GM12878 (cell line): ENCODE data around the gene ITPR2. TPM values are rescaled to one million over a fixed set of nuclear protein-coding genes. Genes with fewer than 3 reads are reported as not detected.

Source experiments
- ATAC-seq: fragments of 200-7000 bp; cut with Tn5 transposase; 3 replicates; pipeline ENCODE4 v1.9.1; 2020; ENCODE audit warnings: mild to moderate bottlenecking, moderate library complexity
- BruUV-seq: library from RNA; stranded (reverse); fragments of 400-500 nt; replicated peaks from 2 replicates; lab custom pipeline; 2021; lab: Mats Ljungman, UMichigan
- CTCF ChIA-PET: fragments of 300-600 bp; sonication (Branson Sonifier 250); formaldehyde crosslinking; extraction: SDS; loops from one replicate; lab custom pipeline; 2021; ENCODE audit warnings: inconsistent platforms; lab: Yijun Ruan, JAX
- POLR2A ChIA-PET: fragments of 350-600 bp; formaldehyde crosslinking; extraction: SDS; loops from one replicate; lab custom pipeline; 2021; ENCODE audit warnings: inconsistent platforms; lab: Charles Lee
- RAD21 ChIA-PET: fragments of 300-600 bp; sonication (Branson Sonifier 250); formaldehyde crosslinking; loops from one replicate; lab custom pipeline; 2023; ENCODE audit warnings: antibody characterized with exemption; ENCODE audit not compliant: unreplicated experiment; lab: Charles Lee
- SMC1A ChIA-PET: fragments of 300-600 bp; sonication (Branson Sonifier 250); formaldehyde crosslinking; loops from one replicate; lab custom pipeline; 2023; ENCODE audit not compliant: unreplicated experiment, uncharacterized antibody; lab: Charles Lee
- DNase-seq: peaks from one replicate; pipeline ENCODE4 v3.0.0-alpha.2; 2011; ENCODE audit warnings: low read depth, low spot score
- FAIRE-seq: peaks from 3 replicates; lab custom pipeline; 2011; peaks lifted over from hg19 to GRCh38; lab: Jason Lieb, UNC
- H2AFZ ChIP-seq: 2 replicates; pipeline ENCODE4 v1.6.0; 2011; ENCODE audit warnings: low read depth, low read length, control low read depth; ENCODE audit not compliant: control insufficient read depth
- H3K27ac ChIP-seq: 2 replicates; pipeline ENCODE4 v1.5.1; 2011; ENCODE audit warnings: control low read depth; ENCODE audit not compliant: control insufficient read depth, insufficient read depth
- H3K27me3 ChIP-seq, 2 experiments: replicated peaks in 1 of 2; 2 replicates each; pipeline versions ENCODE4 v1.6.0 to v1.6.1; 2011; ENCODE audit warnings: low read length in 1 of 2; ENCODE audit not compliant: control insufficient read depth in 2 of 2, insufficient read depth in 2 of 2
- H3K36me3 ChIP-seq, 2 experiments: 2 replicates each; pipeline ENCODE4 v1.5.1; 2011; ENCODE audit warnings: low read length in 1 of 2; ENCODE audit not compliant: control insufficient read depth in 2 of 2, insufficient read depth in 2 of 2
- H3K4me1 ChIP-seq: 2 replicates; pipeline ENCODE4 v1.6.1; 2011; ENCODE audit warnings: mild to moderate bottlenecking, low read length, moderate library complexity, mixed read lengths; ENCODE audit not compliant: control insufficient read depth, insufficient read depth
- H3K4me2 ChIP-seq: 2 replicates; pipeline ENCODE4 v1.6.0; 2011; ENCODE audit warnings: control low read depth; ENCODE audit not compliant: control insufficient read depth, insufficient read depth
- H3K4me3 ChIP-seq: fragments of 200-600 bp; sonication (generic); 2 replicates; pipeline ENCODE4 v1.5.1; 2016
- H3K79me2 ChIP-seq: 2 replicates; pipeline ENCODE4 v1.6.0; 2011; ENCODE audit warnings: low read length; ENCODE audit not compliant: control insufficient read depth, insufficient read depth
- H3K9ac ChIP-seq: 2 replicates; pipeline ENCODE4 v1.8.0; 2011; ENCODE audit warnings: low read length, control low read depth, mixed read lengths; ENCODE audit not compliant: control insufficient read depth, insufficient read depth
- H3K9me3 ChIP-seq: replicated peaks from 3 replicates; pipeline ENCODE4 v1.5.1; 2011; ENCODE audit warnings: mild to moderate bottlenecking, low read length; ENCODE audit not compliant: control insufficient read depth, insufficient read depth
- H4K20me1 ChIP-seq: 2 replicates; pipeline ENCODE4 v1.6.0; 2011; ENCODE audit not compliant: control insufficient read depth, insufficient read depth
- BHLHE40 ChIP-seq, 2 experiments: fragments of 450-650 bp in 1 of 2; IDR thresholded peaks; 2 replicates each; pipeline ENCODE4 v1.6.1; 2011 to 2017; ENCODE audit warnings: low read depth in 2 of 2, borderline replicate concordance in 1 of 2, improper control_type of control experiment in 1 of 2, low read length in 1 of 2, mild to moderate bottlenecking in 1 of 2
- CBX5 ChIP-seq: sonication (generic); IDR thresholded peaks from 2 replicates; pipeline ENCODE4 v1.6.1; 2016; ENCODE audit warnings: low read depth, moderate library complexity, mild to moderate bottlenecking, inconsistent platforms
- CEBPZ ChIP-seq: fragments of 150-350 bp; IDR thresholded peaks from 2 replicates; pipeline ENCODE4 v1.6.1; 2016; ENCODE audit warnings: low read depth, low read length
- CREM ChIP-seq: IDR thresholded peaks from 2 replicates; pipeline ENCODE4 v1.6.1; 2014; ENCODE audit warnings: antibody characterized with exemption, low read depth
- GATAD2B ChIP-seq: fragments of 450-650 bp; conservative IDR thresholded peaks from 2 replicates; pipeline ENCODE4 v1.6.1; 2017; ENCODE audit warnings: low read depth, mild to moderate bottlenecking, moderate library complexity
- KAT2A ChIP-seq: conservative IDR thresholded peaks from 2 replicates; pipeline ENCODE4 v1.6.1; 2011; ENCODE audit warnings: low read depth, low read length; ENCODE audit not compliant: control insufficient read depth
- NFYA ChIP-seq: IDR thresholded peaks from 2 replicates; pipeline ENCODE4 v1.6.1; 2011; ENCODE audit warnings: low read depth, mild to moderate bottlenecking, low read length, improper control_type of control experiment, borderline replicate concordance
- POLR2A ChIP-seq: IDR thresholded peaks from 2 replicates; pipeline ENCODE4 v1.6.1; 2011; ENCODE audit warnings: low read depth, mild to moderate bottlenecking, low read length
- RUNX3 ChIP-seq: IDR thresholded peaks from 2 replicates; pipeline ENCODE4 v1.6.1; 2012; ENCODE audit warnings: low read length, inconsistent platforms
- SREBF2 ChIP-seq: IDR thresholded peaks from 2 replicates; pipeline ENCODE4 v1.6.1; 2012; ENCODE audit warnings: mild to moderate bottlenecking, low read length
- YBX1 ChIP-seq: fragments of 450-650 bp; IDR thresholded peaks from 2 replicates; pipeline ENCODE4 v1.6.1; 2016; ENCODE audit warnings: antibody characterized with exemption
- ZBTB33 ChIP-seq: fragments of 450-650 bp; IDR thresholded peaks from 2 replicates; pipeline ENCODE4 v1.6.1; 2017; ENCODE audit warnings: mild to moderate bottlenecking
- ZNF207 ChIP-seq: fragments of 450-650 bp; IDR thresholded peaks from 2 replicates; pipeline ENCODE4 v1.6.1; 2014; ENCODE audit warnings: antibody characterized with exemption, mild to moderate bottlenecking, borderline replicate concordance
- ZZZ3 ChIP-seq: IDR thresholded peaks from 2 replicates; pipeline ENCODE4 v1.6.1; 2011; ENCODE audit warnings: low read depth; ENCODE audit not compliant: control insufficient read depth, insufficient read length
- whole genome bisulfite sequencing: methylation state at CpG from one replicate; pipeline ENCODE4 v1.1.6; 2016; ENCODE audit warnings: low lambda C conversion rate; ENCODE audit not compliant: insufficient replicate concordance, insufficient coverage; ENCODE audit errors: missing lambda C conversion rate; 5-methylcytosine and 5-hydroxymethylcytosine counted together
- in situ Hi-C: fragments of 300-500 bp; cut with MboI; formaldehyde crosslinking; loops from 9 replicates; pipeline ENCODE4 v1.14.3; 2018; ENCODE audit warnings: mixed read lengths
- intact Hi-C: fragments of 100-400 bp; cut with micrococcal nuclease; formaldehyde crosslinking; loops from one replicate; pipeline ENCODE4 v1.14.2; 2022; ENCODE audit not compliant: unreplicated experiment
- polyA plus RNA-seq, 11 experiments: library from polyadenylated mRNA; depleted of rRNA in 4 of 11; unstranded in 6 of 11; stranded (reverse) in 5 of 11; fragments of >200 nt; fragmentation: Nextera tagmentation in 4 of 11; fragmentation: Illumina TruSeq in 1 of 11; extraction: Ambion mirVana in 4 of 11; extraction: Trizol in 1 of 11; gene quantifications; 1 replicate in 1 of 11; 2 replicates in 10 of 11; pipeline versions ENCODE4 v1.2.1 to v1.2.3, GENCODE V29; 2011 to 2016; ENCODE audit warnings: inconsistent platforms in 2 of 11, missing spikeins in 2 of 11, low read depth in 1 of 11
- total RNA-seq, 4 experiments: library from RNA; depleted of rRNA in 3 of 4; stranded (reverse); fragments of >200 nt in 3 of 4; fragmentation: Illumina TruSeq in 1 of 4; extraction: Trizol in 1 of 4; gene quantifications; 2 replicates each; pipeline versions ENCODE4 v1.2.1 to v1.2.3, GENCODE V29; 2013 to 2021

The ITPR2 gene
- total and polyA plus RNA-seq, 10 of the 15 experiments (the other 5 are each of a cell fraction or from before 2014, with no cell fraction given), result 7.5 to 76.2 (median 47.1) TPM

GRCh38 chr12:26801486-26801885, 31.5 kb downstream of the ITPR2 start (continued):
- TF ChIP-seq CEBPZ (no peak), CBX5 (no peak), SREBF2 (no peak)

- TF ChIP-seq KAT2A (no peak), ZZZ3 (no peak), RUNX3 (no peak), YBX1 (no peak), BHLHE40 (IDR thresholded peaks at IDR 0.05; ENCODE audit: borderline replicate concordance in 1 of 2, low read depth in 2 of 2, low read length in 1 of 2) (no peak), ZBTB33 (no peak), POLR2A (no peak), ZNF207 (no peak), NFYA (no peak), GATAD2B (no peak), CREM (no peak)
- TF ChIP-seq, all 136 proteins: peak for 0
- Histone ChIP-seq H3K4me3 (no peak overlapping the region), H3K4me1 (peaks cover 24% of the 10 kb centered on the region), H4K20me1 (no peaks in the 10 kb centered on the region), H3K79me2 (peaks cover 40% of the 10 kb centered on the region), H2AFZ (no peak overlapping the region), H3K36me3 (peaks cover 7 to 8% of the 10 kb centered on the region in 2 experiments; a peak in 2 of 4 replicates), H3K9ac (no peak overlapping the region), H3K9me3 (peaks cover 2% of the 10 kb centered on the region; the same call in 1 of the 3 replicates), H3K27ac (no peak overlapping the region), H3K27me3 (no peaks in the 10 kb centered on the region), H3K4me2 (no peak overlapping the region)
- SMC1A ChIA-PET, result interaction anchor here (0.6 to 7.2 kb wide), 5 partner anchors 9 to 71 kb away, joined by 3 to 29 read pairs (median 9); no protein-coding TSS in a partner anchor
- in situ Hi-C loops, result no loop called here
- ATAC-seq (no peak), FAIRE-seq (no peak), DNase-seq (no peak)
- RAD21 ChIA-PET, result interaction anchor here (1.0 to 1.9 kb wide), 4 partner anchors 11 to 31 kb away, joined by 3 to 5 read pairs (median 4); no protein-coding TSS in a partner anchor
- 93% methylated on average over 7 of the region's 7 CpGs for WGBS
- CTCF ChIA-PET, result interaction anchor here (1.4 to 1.6 kb wide), 2 partner anchors 8 to 33 kb away, joined by 4 to 7 read pairs; no protein-coding TSS in a partner anchor
- intact Hi-C loops, result no loop called here
- no TSS peak for BruUV-seq
- POLR2A ChIA-PET, result interaction anchor here (1.8 kb wide), 1 partner anchor 32 kb away, joined by 5 read pairs; the partner anchor contains the start of gene ITPR2
These were observed 32.1 kb downstream of the ITPR2 start for GRCh38 chr12:26800858-26801257.
